Nucleus accumbens (tissue), 56 donors: ENCODE measurements around the gene WDR54.
"Not testable (repeated sequence)": the region's sequence is repeated elsewhere in the genome, so short reads cannot be mapped to it uniquely, and the experiment has no call there.

ENCODE experiments used
- DNase-seq, 56 donors: peaks; one replicate each; lab custom pipeline; 2025; lab: John Stamatoyannopoulos, UW

Gene WDR54

GRCh38 chr2:74426181-74426758 is 4.7 kb downstream of the WDR54 start:
- no peak for DNase-seq

GRCh38 chr2:74427551-74427950 is 6.0 kb downstream of the WDR54 start:
- DNase-seq = no peak

GRCh38 chr2:74428675-74429074 is 7.1 kb downstream of the WDR54 start:
- DNase-seq = no peak

- no peak for DNase-seq
Measured at GRCh38 chr2:74429487-74430451, 8.2 kb downstream of the WDR54 start.

GRCh38 chr2:74430502-74430901 is 9.0 kb downstream of the WDR54 start:
- DNase-seq = no peak

- no peak for DNase-seq
Measured at GRCh38 chr2:74436111-74436805, 14.7 kb downstream of the WDR54 start.

- DNase-seq = no peak
Measured at GRCh38 chr2:74436848-74437695, 15.5 kb downstream of the WDR54 start.

- DNase-seq = no peak
Measured at GRCh38 chr2:74438248-74438647, 16.7 kb downstream of the WDR54 start.

- DNase-seq = no peak
Measured at GRCh38 chr2:74439373-74439772, 17.8 kb downstream of the WDR54 start.

- peak in 55 of 56 donors; percentile 17 to 95 (median 88) for DNase-seq
Measured at GRCh38 chr2:74439803-74440377, 18.4 kb downstream of the WDR54 start.

- DNase-seq = peak; percentile 20 to 96 (median 87)
Measured at GRCh38 chr2:74440378-74441169, 19.0 kb downstream of the WDR54 start.

- peak in 15 of 56 donors; percentile 24 to 76 (median 49) for DNase-seq
Measured at GRCh38 chr2:74441170-74441689, 19.7 kb downstream of the WDR54 start.

- peak in 9 of 56 donors; percentile 19 to 58 (median 37) for DNase-seq
Measured at GRCh38 chr2:74441690-74442482, 20.4 kb downstream of the WDR54 start, which contains the start of gene RTKN. Gene RTKN (minus strand): TSS chr2:74441937. CDS start chr2:74441816, 121 bp downstream.

- not testable (repeated sequence) for DNase-seq
Measured at GRCh38 chr2:74442483-74443297, 21.2 kb downstream of the WDR54 start.

GRCh38 chr2:74444498-74445318 is 23.2 kb downstream of the WDR54 start:
- no peak for DNase-seq
